H1 (cell line): ENCODE data around the gene SCRN1.

Source experiments
- CEBPB ChIP-seq: IDR thresholded peaks from 2 replicates; pipeline ENCODE4 v1.6.1; 2012; ENCODE audit warnings: low read depth, low read length
- EZH2 ChIP-seq: fragments of 200-600 bp; sonication (generic); IDR thresholded peaks from 2 replicates; pipeline ENCODE4 v1.7.1; 2012; ENCODE audit warnings: low read depth, mild to moderate bottlenecking, moderate library complexity, low read length, inconsistent platforms; ENCODE audit not compliant: severe bottlenecking
- FOSL1 ChIP-seq: IDR thresholded peaks from 2 replicates; pipeline ENCODE4 v1.6.1; 2011; ENCODE audit warnings: mild to moderate bottlenecking, low read depth, low read length, moderate library complexity; ENCODE audit not compliant: insufficient read depth
- GABPA ChIP-seq: IDR thresholded peaks from 2 replicates; pipeline ENCODE4 v1.6.1; 2011; ENCODE audit warnings: mild to moderate bottlenecking, low read length, moderate library complexity, borderline replicate concordance; ENCODE audit not compliant: insufficient read depth
- HDAC2 ChIP-seq, 2 experiments: fragments of 300-600 bp in 1 of 2; sonication (generic) in 1 of 2; IDR thresholded peaks; 2 replicates each; pipeline ENCODE4 v1.6.1; 2011 to 2012; ENCODE audit warnings: low read depth in 2 of 2, low read length in 2 of 2, mild to moderate bottlenecking in 2 of 2, moderate library complexity in 2 of 2, borderline replicate concordance in 1 of 2, inconsistent platforms in 1 of 2
- JUND ChIP-seq: IDR thresholded peaks from 2 replicates; pipeline ENCODE4 v1.6.1; 2011; ENCODE audit warnings: mild to moderate bottlenecking, improper control_type of control experiment, low read length
- POLR2A ChIP-seq, 2 experiments: IDR thresholded peaks; 1 replicate in 1 of 2; 2 replicates in 1 of 2; pipeline ENCODE4 v1.6.1; 2011; ENCODE audit warnings: low read depth in 2 of 2, low read length in 2 of 2, mild to moderate bottlenecking in 2 of 2; ENCODE audit errors: control extremely low read depth in 1 of 2
- POLR2AphosphoS5 ChIP-seq: IDR thresholded peaks from 2 replicates; pipeline ENCODE4 v1.6.1; 2011; ENCODE audit warnings: low read depth, low read length
- ZNF274 ChIP-seq: IDR thresholded peaks from 2 replicates; pipeline ENCODE4 v1.7.0; 2012; ENCODE audit warnings: low read length, borderline replicate concordance; ENCODE audit errors: extremely low read depth
- TF ChIP-seq, protein P1 (sequence below), 3 experiments: IDR thresholded peaks; 1 replicate in 2 of 3; 2 replicates in 1 of 3; pipeline versions ENCODE4 v1.5.1 to v1.6.1; 2011; ENCODE audit warnings: low read length in 3 of 3, mild to moderate bottlenecking in 3 of 3, inconsistent platforms in 2 of 3, low read depth in 1 of 3, moderate library complexity in 1 of 3; ENCODE audit not compliant: insufficient read depth in 1 of 3; ENCODE audit errors: control extremely low read depth in 1 of 3
- TF ChIP-seq, protein P2 (sequence below): IDR thresholded peaks from 2 replicates; pipeline ENCODE4 v1.6.1; 2011; ENCODE audit warnings: low read depth, mild to moderate bottlenecking, low read length; ENCODE audit not compliant: insufficient read depth
- TF ChIP-seq, protein P3 (sequence below): IDR thresholded peaks from 2 replicates; pipeline ENCODE4 v1.6.1; 2011; ENCODE audit warnings: low read length, improper control_type of control experiment

DNA sequence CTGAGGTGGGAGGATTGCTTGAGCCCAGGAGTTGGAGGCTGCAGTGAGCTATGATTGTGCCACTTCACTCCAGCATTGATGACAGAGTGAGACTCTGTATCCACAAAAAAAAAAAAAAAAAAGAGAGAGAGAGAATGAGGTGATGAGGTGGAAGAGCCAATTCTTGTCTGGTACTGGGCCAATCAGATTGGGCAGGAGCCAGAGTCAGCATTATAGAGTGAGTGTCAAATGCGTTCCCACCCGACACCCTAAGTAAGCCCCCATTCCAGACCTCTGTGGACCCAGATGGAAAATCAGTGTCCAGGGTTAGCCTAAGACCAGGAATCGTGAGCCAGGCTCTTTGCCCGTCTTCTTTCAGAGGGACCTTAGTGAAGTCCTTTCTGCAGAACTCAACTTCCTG lies 99.3 kb downstream of the SCRN1 start:
- TF ChIP-seq, protein P1, sequence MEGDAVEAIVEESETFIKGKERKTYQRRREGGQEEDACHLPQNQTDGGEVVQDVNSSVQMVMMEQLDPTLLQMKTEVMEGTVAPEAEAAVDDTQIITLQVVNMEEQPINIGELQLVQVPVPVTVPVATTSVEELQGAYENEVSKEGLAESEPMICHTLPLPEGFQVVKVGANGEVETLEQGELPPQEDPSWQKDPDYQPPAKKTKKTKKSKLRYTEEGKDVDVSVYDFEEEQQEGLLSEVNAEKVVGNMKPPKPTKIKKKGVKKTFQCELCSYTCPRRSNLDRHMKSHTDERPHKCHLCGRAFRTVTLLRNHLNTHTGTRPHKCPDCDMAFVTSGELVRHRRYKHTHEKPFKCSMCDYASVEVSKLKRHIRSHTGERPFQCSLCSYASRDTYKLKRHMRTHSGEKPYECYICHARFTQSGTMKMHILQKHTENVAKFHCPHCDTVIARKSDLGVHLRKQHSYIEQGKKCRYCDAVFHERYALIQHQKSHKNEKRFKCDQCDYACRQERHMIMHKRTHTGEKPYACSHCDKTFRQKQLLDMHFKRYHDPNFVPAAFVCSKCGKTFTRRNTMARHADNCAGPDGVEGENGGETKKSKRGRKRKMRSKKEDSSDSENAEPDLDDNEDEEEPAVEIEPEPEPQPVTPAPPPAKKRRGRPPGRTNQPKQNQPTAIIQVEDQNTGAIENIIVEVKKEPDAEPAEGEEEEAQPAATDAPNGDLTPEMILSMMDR (IDR thresholded peaks at IDR 0.05; ENCODE audit: control extremely low read depth in 1 of 3, insufficient read depth in 1 of 3, low read depth in 1 of 3, low read length in 3 of 3) = no peak
- TF ChIP-seq EZH2 (no peak), ZNF274 (no peak), POLR2AphosphoS5 (no peak), POLR2A (IDR thresholded peaks at IDR 0.05; ENCODE audit: control extremely low read depth in 1 of 2, low read depth in 2 of 2, low read length in 2 of 2) (no peak), CEBPB (no peak), HDAC2 (IDR thresholded peaks at IDR 0.05; ENCODE audit: borderline replicate concordance in 1 of 2, low read depth in 2 of 2, low read length in 2 of 2) (no peak), FOSL1 (no peak), JUND (no peak), GABPA (no peak)
- TF ChIP-seq, protein P2, sequence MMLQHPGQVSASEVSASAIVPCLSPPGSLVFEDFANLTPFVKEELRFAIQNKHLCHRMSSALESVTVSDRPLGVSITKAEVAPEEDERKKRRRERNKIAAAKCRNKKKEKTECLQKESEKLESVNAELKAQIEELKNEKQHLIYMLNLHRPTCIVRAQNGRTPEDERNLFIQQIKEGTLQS = no peak
- TF ChIP-seq, protein P3, sequence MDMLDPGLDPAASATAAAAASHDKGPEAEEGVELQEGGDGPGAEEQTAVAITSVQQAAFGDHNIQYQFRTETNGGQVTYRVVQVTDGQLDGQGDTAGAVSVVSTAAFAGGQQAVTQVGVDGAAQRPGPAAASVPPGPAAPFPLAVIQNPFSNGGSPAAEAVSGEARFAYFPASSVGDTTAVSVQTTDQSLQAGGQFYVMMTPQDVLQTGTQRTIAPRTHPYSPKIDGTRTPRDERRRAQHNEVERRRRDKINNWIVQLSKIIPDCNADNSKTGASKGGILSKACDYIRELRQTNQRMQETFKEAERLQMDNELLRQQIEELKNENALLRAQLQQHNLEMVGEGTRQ = no peak
